Measurements from ENCODE around the gene DHRS3.

Gene DHRS3

DNA sequence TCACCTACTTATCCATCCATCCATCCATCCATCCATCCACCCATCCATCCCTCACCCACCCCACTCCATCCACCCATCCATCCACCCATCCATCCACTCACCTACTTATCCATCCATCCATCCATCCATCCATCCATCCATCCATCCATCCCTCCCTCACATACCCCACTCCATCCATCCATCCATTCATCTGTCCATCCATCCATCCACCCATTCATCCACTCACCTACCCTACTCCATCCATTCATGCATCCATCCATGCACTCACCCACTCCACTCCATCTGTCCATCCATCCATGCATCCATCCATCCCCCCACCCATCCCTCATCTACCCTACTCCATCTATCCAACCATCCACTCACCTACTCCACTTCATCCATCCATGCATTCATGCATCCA lies 34.5 kb downstream of the DHRS3 start:
- no peak overlapping the region for H3K4me3 ChIP-seq (ENCODE audit: low read length)
- TF ChIP-seq, protein P1, sequence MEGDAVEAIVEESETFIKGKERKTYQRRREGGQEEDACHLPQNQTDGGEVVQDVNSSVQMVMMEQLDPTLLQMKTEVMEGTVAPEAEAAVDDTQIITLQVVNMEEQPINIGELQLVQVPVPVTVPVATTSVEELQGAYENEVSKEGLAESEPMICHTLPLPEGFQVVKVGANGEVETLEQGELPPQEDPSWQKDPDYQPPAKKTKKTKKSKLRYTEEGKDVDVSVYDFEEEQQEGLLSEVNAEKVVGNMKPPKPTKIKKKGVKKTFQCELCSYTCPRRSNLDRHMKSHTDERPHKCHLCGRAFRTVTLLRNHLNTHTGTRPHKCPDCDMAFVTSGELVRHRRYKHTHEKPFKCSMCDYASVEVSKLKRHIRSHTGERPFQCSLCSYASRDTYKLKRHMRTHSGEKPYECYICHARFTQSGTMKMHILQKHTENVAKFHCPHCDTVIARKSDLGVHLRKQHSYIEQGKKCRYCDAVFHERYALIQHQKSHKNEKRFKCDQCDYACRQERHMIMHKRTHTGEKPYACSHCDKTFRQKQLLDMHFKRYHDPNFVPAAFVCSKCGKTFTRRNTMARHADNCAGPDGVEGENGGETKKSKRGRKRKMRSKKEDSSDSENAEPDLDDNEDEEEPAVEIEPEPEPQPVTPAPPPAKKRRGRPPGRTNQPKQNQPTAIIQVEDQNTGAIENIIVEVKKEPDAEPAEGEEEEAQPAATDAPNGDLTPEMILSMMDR (conservative IDR thresholded peaks at IDR 0.05; ENCODE audit: low read length) = no peak
- DNase-seq (ENCODE audit: low read depth) = no peak

DNA sequence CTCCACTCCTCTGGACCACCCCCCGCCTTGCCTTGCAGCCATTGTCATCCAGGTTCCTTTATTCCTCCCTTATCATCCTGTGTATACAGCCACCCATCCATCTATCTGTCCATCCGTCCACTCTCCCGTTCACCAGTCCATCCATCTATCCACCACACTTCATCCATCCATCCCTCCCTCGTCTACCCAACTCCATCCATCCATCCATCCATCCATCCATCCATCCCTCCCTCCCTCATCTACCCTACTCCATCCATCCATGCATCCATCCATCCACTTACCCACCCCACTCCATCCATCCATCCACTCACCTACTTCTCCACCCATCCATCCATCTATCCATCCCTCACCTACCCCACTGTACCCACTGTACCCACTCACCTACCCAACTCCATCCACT lies 35.4 kb downstream of the DHRS3 start:
- no peak for DNase-seq (ENCODE audit: low read depth)
- no peak overlapping the region for H3K4me3 ChIP-seq (ENCODE audit: low read length)
- TF ChIP-seq, protein P1 (conservative IDR thresholded peaks at IDR 0.05; ENCODE audit: low read length) = no peak

DNA sequence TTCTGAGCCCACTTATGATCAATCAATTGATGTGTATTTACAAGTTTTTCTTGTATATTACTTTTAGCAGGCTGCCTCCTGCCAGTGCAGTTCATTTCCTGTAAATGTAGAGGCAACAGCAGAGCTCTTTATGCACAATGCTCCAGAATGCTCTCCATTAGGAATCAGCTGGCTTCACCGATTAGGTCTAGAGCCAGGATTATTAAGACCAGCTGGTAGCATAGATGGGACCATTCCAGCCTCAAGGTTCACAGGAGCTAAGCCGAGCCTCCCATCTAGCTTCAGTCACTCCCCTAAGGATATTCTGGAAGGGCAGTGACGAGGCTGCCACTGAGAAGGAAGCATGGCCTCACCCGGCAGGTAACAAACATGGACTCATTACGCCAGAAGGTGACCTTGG lies 36.8 kb downstream of the DHRS3 start:
- peak; percentile 73 for DNase-seq (ENCODE audit: low read depth)
- TF ChIP-seq, protein P1 (conservative IDR thresholded peaks at IDR 0.05; ENCODE audit: low read length) = no peak
- H3K4me3 ChIP-seq (ENCODE audit: low read length) = no peak overlapping the region

DNA sequence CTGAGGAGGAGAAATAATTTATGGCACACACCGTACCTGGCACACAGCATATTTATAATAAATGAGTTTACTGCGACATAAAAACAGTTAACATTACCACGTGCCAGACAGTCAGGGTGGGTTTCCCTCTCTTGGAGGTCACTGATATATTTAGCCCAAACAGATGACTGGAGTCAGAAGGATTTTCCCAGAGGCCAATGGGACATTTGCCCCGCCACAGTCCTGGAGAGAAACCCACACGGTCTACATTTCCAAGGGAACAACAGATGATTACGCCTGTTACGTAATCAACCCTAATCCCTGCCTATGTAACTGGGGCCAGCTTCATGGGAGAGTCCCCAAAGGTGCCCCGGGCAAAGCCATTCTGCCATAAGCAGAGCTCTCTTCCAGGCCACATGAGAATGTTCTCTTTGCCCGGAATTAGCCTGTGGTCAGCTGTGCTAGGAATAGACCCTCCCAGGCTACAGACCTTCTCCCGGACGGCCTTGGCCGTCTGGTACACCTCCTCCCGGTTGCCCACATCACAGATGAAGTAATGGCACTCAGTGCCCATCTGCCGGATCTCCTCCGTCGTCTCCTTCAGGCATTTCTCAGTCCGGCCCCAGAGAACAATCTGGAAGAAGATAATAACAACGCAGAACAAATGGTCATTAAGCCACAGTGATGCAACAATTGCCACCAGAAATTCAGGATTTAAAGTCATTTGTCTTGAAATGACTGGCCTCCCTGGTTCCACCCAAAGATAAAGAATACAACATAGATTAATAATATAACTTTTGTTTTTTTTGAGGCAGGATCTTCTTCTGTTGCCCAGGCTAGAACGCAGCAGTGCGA lies 37.7 kb downstream of the DHRS3 start:
- no peak overlapping the region for H3K4me3 ChIP-seq (ENCODE audit: low read length)
- TF ChIP-seq, protein P1 (conservative IDR thresholded peaks at IDR 0.05; ENCODE audit: low read length) = no peak
- DNase-seq (ENCODE audit: low read depth) = peak; percentile 86

DNA sequence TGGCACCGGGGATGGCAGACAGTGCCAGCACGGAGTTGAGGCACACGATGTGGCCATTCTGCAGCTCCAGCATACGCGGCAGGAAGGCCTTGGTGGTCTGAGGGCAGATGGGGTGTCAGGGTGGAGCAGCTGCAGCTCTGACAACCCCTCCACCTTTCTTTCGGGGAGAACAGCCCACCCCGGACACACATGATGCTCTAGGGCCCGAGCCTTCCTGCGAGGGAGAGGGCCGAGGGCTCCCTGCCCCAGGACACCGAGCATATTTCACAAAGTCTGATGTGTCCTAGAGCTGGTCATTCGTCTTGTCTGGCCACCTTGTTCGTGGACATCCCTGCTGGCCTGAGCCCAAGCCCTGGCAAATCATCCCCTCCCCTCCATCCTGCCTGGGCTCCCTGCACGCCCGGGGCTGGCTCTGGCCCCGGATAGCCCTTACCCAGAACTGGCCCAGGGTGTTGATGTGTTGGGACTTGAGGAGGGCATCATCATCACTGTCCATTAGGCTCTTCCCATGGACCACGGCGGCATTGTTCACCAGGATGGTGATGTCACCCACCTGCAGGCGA lies 39.1 kb downstream of the DHRS3 start:
- DNase-seq (ENCODE audit: low read depth) = no peak
- no peak overlapping the region for H3K4me3 ChIP-seq (ENCODE audit: low read length)
- TF ChIP-seq, protein P1 (conservative IDR thresholded peaks at IDR 0.05; ENCODE audit: low read length) = no peak

DNA sequence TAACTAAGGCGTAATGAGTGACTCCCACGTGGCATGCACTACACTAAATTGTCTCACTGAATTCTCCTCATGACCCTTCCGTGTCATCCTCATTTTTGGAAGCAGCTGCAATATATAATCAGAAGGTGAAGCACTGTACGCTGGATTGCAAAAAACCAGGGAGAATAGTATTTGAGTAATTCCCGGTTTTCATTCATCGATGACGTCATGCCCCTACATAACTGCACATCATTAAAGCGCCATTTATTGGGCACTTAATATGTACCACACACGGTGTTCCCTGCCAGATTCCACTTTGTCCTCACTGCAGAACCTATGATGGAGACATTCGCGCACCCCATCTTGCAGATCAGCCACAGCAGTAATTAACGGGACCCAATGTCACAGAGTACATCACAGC lies 41.0 kb downstream of the DHRS3 start:
- no peak for DNase-seq (ENCODE audit: low read depth)

More for the DNA sequence above, 41.0 kb downstream of the DHRS3 start:
- H3K4me3 ChIP-seq (ENCODE audit: low read length) = no peak overlapping the region
- TF ChIP-seq, protein P1 (conservative IDR thresholded peaks at IDR 0.05; ENCODE audit: low read length) = no peak
